Measurements from ENCODE around the gene ESR2. TPM values are rescaled to one million over a fixed set of nuclear protein-coding genes. Genes with fewer than 3 reads are reported as not detected.

The ESR2 gene
- total and polyA plus RNA-seq, 4 donors = 0.01 to 0.28 (median 0.09) TPM

DNA sequence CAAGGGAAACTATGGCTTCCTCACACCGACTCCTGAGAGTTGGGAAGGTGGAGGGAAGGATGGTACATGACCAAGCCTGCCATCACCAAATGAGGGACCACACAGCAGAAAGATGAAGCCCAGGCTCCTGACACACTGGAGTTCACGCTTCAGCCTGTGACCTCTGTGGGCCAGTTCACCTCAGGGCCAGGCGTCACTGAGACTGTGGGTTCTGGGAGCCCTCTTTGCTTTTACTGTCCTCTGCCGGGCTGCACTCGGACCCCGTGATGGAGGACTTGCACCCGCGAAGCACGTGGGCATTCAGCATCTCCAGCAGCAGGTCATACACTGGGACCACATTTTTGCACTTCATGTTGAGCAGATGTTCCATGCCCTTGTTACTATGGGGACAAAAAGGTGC lies 61.2 kb downstream of the ESR2 start (continued):
- TF ChIP-seq, protein P1, sequence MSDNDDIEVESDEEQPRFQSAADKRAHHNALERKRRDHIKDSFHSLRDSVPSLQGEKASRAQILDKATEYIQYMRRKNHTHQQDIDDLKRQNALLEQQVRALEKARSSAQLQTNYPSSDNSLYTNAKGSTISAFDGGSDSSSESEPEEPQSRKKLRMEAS (IDR thresholded peaks at IDR 0.05) = no peak
- TF ChIP-seq, protein P2, sequence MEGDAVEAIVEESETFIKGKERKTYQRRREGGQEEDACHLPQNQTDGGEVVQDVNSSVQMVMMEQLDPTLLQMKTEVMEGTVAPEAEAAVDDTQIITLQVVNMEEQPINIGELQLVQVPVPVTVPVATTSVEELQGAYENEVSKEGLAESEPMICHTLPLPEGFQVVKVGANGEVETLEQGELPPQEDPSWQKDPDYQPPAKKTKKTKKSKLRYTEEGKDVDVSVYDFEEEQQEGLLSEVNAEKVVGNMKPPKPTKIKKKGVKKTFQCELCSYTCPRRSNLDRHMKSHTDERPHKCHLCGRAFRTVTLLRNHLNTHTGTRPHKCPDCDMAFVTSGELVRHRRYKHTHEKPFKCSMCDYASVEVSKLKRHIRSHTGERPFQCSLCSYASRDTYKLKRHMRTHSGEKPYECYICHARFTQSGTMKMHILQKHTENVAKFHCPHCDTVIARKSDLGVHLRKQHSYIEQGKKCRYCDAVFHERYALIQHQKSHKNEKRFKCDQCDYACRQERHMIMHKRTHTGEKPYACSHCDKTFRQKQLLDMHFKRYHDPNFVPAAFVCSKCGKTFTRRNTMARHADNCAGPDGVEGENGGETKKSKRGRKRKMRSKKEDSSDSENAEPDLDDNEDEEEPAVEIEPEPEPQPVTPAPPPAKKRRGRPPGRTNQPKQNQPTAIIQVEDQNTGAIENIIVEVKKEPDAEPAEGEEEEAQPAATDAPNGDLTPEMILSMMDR (IDR thresholded peaks at IDR 0.05; ENCODE audit: low read depth, low read length, missing input control) = no peak

DNA sequence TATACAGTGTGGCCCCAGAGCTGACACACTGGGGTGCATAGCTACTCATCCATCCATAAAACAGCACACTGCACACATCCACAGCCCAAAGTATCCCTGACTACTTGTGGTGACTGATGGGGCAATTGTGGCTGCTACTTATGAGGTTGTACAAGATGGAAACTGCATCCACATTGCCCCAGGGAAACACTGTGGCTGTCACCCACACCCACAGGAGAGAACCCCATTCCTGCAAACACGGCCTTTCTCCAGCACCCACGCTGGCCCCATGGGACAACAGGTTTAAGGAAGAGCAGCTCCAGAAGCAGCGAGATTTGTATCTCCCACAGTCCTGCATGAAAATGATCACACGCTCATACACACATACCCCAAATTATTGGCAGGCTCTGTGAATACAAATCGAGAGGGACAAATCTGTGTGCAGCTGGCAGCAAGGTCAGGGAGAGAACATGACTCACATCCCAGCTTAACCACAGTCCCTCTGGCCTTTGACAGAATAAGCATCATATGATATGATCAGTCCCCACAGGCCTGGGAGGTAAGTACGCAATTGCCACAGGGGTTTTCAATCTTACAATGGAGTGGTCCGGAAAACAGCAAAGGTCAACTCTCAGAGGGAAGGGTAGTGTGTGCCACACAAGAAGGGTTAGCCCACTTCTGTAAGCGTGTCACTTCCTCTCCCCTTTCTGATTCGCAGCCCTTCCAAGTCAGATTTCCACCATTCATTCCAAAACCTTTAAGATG lies 61.9 kb downstream of the ESR2 start:
- Histone ChIP-seq H3K9me3 (ENCODE audit: control insufficient read depth in 4 of 4, low read length in 3 of 4) (no peaks in the 10 kb centered on the region), H3K4me3 (ENCODE audit: low read depth in 1 of 3, low read length in 3 of 3) (no peak overlapping the region), H3K36me3 (ENCODE audit: control insufficient read depth in 4 of 4, insufficient read depth in 3 of 4, low read depth in 1 of 4, low read length in 3 of 4) (peaks cover 11 to 36% (median 20%) of the 10 kb centered on the region in 4 donors), H3K4me1 (ENCODE audit: control insufficient read depth in 4 of 4, insufficient read depth in 4 of 4, low read length in 3 of 4) (no peaks in the 10 kb centered on the region), H3K27ac (ENCODE audit: low read depth in 1 of 2, low read length in 2 of 2) (no peak overlapping the region), H3K9ac (ENCODE audit: low read depth in 1 of 2, low read length in 2 of 2) (no peak overlapping the region), H3K27me3 (ENCODE audit: control insufficient read depth in 4 of 4, insufficient read depth in 4 of 4, low read length in 3 of 4) (no peaks in the 10 kb centered on the region)
- DNase-seq (ENCODE audit: low spot score) = no peak
- TF ChIP-seq GABPA (IDR thresholded peaks at IDR 0.05 in 1 of 2, conservative IDR thresholded peaks at IDR 0.05 in 1 of 2) (no peak), SP1 (IDR thresholded peaks at IDR 0.05) (no peak), YY1 (IDR thresholded peaks at IDR 0.05) (no peak), EGR1 (IDR thresholded peaks at IDR 0.05; ENCODE audit: low read depth in 2 of 2) (no peak), RAD21 (IDR thresholded peaks at IDR 0.05) (no peak), FOXA1 (IDR thresholded peaks at IDR 0.05) (no peak), RXRA (IDR thresholded peaks at IDR 0.05) (no peak), TAF1 (conservative IDR thresholded peaks at IDR 0.05) (no peak), HNF4G (IDR thresholded peaks at IDR 0.05) (no peak)
- TF ChIP-seq, protein P3, sequence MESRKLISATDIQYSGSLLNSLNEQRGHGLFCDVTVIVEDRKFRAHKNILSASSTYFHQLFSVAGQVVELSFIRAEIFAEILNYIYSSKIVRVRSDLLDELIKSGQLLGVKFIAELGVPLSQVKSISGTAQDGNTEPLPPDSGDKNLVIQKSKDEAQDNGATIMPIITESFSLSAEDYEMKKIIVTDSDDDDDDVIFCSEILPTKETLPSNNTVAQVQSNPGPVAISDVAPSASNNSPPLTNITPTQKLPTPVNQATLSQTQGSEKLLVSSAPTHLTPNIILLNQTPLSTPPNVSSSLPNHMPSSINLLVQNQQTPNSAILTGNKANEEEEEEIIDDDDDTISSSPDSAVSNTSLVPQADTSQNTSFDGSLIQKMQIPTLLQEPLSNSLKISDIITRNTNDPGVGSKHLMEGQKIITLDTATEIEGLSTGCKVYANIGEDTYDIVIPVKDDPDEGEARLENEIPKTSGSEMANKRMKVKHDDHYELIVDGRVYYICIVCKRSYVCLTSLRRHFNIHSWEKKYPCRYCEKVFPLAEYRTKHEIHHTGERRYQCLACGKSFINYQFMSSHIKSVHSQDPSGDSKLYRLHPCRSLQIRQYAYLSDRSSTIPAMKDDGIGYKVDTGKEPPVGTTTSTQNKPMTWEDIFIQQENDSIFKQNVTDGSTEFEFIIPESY (IDR thresholded peaks at IDR 0.05) = no peak
- TF ChIP-seq, protein P4, sequence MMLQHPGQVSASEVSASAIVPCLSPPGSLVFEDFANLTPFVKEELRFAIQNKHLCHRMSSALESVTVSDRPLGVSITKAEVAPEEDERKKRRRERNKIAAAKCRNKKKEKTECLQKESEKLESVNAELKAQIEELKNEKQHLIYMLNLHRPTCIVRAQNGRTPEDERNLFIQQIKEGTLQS (IDR thresholded peaks at IDR 0.05) = no peak
- 89% methylated on average over 9 of the region's 9 CpGs for WGBS

DNA sequence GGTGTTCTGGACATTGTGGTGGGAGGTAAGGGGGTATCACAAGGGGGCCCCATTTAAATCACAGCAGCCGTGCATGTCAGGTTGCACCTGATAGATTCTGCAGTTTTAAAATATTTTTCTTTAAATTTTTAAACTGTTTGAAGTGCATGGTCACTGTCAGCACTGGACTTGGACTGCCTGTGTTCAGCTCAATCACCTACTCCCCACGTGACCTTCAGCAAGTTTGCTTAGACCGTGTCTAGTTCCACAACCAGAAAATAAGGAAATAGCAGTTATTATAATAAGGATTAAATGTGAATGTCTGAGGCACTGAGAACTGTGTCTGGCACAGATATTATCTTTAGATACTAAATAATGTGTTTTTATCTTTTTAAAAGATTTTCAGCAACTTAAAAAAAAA lies 64.7 kb downstream of the ESR2 start:
- TF ChIP-seq JUND (IDR thresholded peaks at IDR 0.05) (no peak), HNF4G (IDR thresholded peaks at IDR 0.05) (no peak), YY1 (IDR thresholded peaks at IDR 0.05) (no peak)
- H3K27ac ChIP-seq (ENCODE audit: low read depth in 1 of 2, low read length in 2 of 2) = no peak overlapping the region
- H3K27me3 ChIP-seq (ENCODE audit: control insufficient read depth in 4 of 4, insufficient read depth in 4 of 4, low read length in 3 of 4) = no peaks in the 10 kb centered on the region
- H3K4me3 ChIP-seq (ENCODE audit: low read depth in 1 of 3, low read length in 3 of 3) = no peak overlapping the region
- no peaks in the 10 kb centered on the region for H3K9me3 ChIP-seq (ENCODE audit: control insufficient read depth in 4 of 4, low read length in 3 of 4)
- 94% methylated on average over 3 of the region's 3 CpGs for WGBS
- peaks cover 11 to 57% (median 40%) of the 10 kb centered on the region in 4 donors for H3K36me3 ChIP-seq (ENCODE audit: control insufficient read depth in 4 of 4, insufficient read depth in 3 of 4, low read depth in 1 of 4, low read length in 3 of 4)
- no peak for DNase-seq (ENCODE audit: low spot score)
- H3K9ac ChIP-seq (ENCODE audit: low read depth in 1 of 2, low read length in 2 of 2) = no peak overlapping the region
- H3K4me1 ChIP-seq (ENCODE audit: control insufficient read depth in 4 of 4, insufficient read depth in 4 of 4, low read length in 3 of 4) = no peaks in the 10 kb centered on the region

Data from liver (tissue), 9 donors.